Measurements from ENCODE around the gene TBC1D2. TPM values are rescaled to one million over a fixed set of nuclear protein-coding genes. Genes with fewer than 3 reads are reported as not detected.

TBC1D2 gene
- total and polyA plus RNA-seq, 2 donors (not counting 1 experiment from before 2014, with no cell fraction given), result 7.5 to 24.9 TPM

GRCh38 chr9:98150164-98150563 is 105.3 kb downstream of the TBC1D2 start:
- Histone ChIP-seq H3K9ac (ENCODE audit: insufficient read depth, low read length) (no peak overlapping the region), H2AFZ (ENCODE audit: low read length) (no peak overlapping the region), H3K27me3 (ENCODE audit: control insufficient read depth, insufficient read depth, low read length) (peaks cover 4% of the 10 kb centered on the region), H3K4me1 (ENCODE audit: control insufficient read depth, extremely low read depth, insufficient read depth, low read length) (no peaks in the 10 kb centered on the region), H3K4me2 (ENCODE audit: extremely low read depth, insufficient read depth, low read length) (no peak overlapping the region), H3K36me3 (ENCODE audit: control insufficient read depth, insufficient read depth, low read length) (no peaks in the 10 kb centered on the region), H4K20me1 (ENCODE audit: control insufficient read depth, extremely low read depth, insufficient read depth, low read length) (no peaks in the 10 kb centered on the region), H3K4me3 (replicated peaks in 1 of 4; ENCODE audit: control extremely low read depth in 1 of 4, insufficient read depth in 1 of 4, low read depth in 3 of 4, low read length in 4 of 4) (no peak overlapping the region), H3K79me2 (ENCODE audit: control insufficient read depth, insufficient read depth, low read length) (no peaks in the 10 kb centered on the region), H3K27ac (ENCODE audit: insufficient read depth, low read length) (no peak overlapping the region), H3K9me3 (ENCODE audit: control insufficient read depth, insufficient read depth, low read depth, low read length) (no peaks in the 10 kb centered on the region)
- DNase-seq (ENCODE audit: low read depth in 2 of 2), result no peak
- TF ChIP-seq, protein P1, sequence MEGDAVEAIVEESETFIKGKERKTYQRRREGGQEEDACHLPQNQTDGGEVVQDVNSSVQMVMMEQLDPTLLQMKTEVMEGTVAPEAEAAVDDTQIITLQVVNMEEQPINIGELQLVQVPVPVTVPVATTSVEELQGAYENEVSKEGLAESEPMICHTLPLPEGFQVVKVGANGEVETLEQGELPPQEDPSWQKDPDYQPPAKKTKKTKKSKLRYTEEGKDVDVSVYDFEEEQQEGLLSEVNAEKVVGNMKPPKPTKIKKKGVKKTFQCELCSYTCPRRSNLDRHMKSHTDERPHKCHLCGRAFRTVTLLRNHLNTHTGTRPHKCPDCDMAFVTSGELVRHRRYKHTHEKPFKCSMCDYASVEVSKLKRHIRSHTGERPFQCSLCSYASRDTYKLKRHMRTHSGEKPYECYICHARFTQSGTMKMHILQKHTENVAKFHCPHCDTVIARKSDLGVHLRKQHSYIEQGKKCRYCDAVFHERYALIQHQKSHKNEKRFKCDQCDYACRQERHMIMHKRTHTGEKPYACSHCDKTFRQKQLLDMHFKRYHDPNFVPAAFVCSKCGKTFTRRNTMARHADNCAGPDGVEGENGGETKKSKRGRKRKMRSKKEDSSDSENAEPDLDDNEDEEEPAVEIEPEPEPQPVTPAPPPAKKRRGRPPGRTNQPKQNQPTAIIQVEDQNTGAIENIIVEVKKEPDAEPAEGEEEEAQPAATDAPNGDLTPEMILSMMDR (conservative IDR thresholded peaks at IDR 0.05 in 1 of 2, IDR thresholded peaks at IDR 0.05 in 1 of 2; ENCODE audit: low read depth in 1 of 2, low read length in 2 of 2), result no peak
- TF ChIP-seq EZH2 (IDR thresholded peaks at IDR 0.05; ENCODE audit: low read length, missing control alignments), result no peak

DNA sequence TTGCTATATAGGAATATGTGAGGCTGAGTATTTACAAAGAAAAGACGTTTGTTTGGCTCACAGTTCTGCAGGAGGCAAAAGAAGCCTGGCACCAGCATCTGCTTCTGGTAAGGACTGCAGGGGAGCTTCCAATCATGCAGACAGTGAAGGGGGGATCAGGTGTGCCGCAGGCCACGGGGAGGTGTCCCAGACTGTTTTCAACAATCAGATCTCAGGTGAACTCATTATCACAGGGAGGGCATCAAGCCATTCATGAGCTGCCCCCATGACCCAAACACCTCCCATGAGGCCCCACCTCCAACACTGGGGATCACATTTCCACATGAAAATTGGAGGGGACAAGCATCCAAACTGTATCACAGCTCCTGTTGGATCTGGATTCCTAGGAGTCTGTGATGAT is 106.0 kb downstream of the TBC1D2 start:
- Histone ChIP-seq H3K27ac (ENCODE audit: insufficient read depth, low read length) (no peak overlapping the region), H3K4me3 (replicated peaks in 1 of 4; ENCODE audit: control extremely low read depth in 1 of 4, insufficient read depth in 1 of 4, low read depth in 3 of 4, low read length in 4 of 4) (no peak overlapping the region), H3K27me3 (ENCODE audit: control insufficient read depth, insufficient read depth, low read length) (peaks cover 6% of the 10 kb centered on the region), H3K79me2 (ENCODE audit: control insufficient read depth, insufficient read depth, low read length) (no peaks in the 10 kb centered on the region), H3K36me3 (ENCODE audit: control insufficient read depth, insufficient read depth, low read length) (no peaks in the 10 kb centered on the region), H3K9me3 (ENCODE audit: control insufficient read depth, insufficient read depth, low read depth, low read length) (no peaks in the 10 kb centered on the region), H3K9ac (ENCODE audit: insufficient read depth, low read length) (no peak overlapping the region), H3K4me1 (ENCODE audit: control insufficient read depth, extremely low read depth, insufficient read depth, low read length) (no peaks in the 10 kb centered on the region), H2AFZ (ENCODE audit: low read length) (no peak overlapping the region), H3K4me2 (ENCODE audit: extremely low read depth, insufficient read depth, low read length) (no peak overlapping the region), H4K20me1 (ENCODE audit: control insufficient read depth, extremely low read depth, insufficient read depth, low read length) (no peaks in the 10 kb centered on the region)
- no peak for DNase-seq (ENCODE audit: low read depth in 2 of 2)
- TF ChIP-seq, protein P1 (conservative IDR thresholded peaks at IDR 0.05 in 1 of 2, IDR thresholded peaks at IDR 0.05 in 1 of 2; ENCODE audit: low read depth in 1 of 2, low read length in 2 of 2), result no peak
- no peak for TF ChIP-seq EZH2 (IDR thresholded peaks at IDR 0.05; ENCODE audit: low read length, missing control alignments)

Other genes starting within 250 kb of the TBC1D2 start
- 81.9 and 83.9 TPM in 2 replicates for gene NANS, start 198.9 kb downstream of the TBC1D2 start, total RNA-seq
- gene NANS, start 198.9 kb downstream of the TBC1D2 start, polyA plus RNA-seq, result 90.7 and 105 TPM in 2 replicates
- gene TRIM14, start 136.4 kb downstream of the TBC1D2 start, total RNA-seq, result 4.4 and 8.6 TPM in 2 replicates
- 7.8 and 16.3 TPM in 2 replicates for gene TRIM14, start 136.4 kb downstream of the TBC1D2 start, polyA plus RNA-seq
- under 0.01 and 0.50 TPM in 2 replicates for gene CORO2A, start 63.0 kb downstream of the TBC1D2 start, total RNA-seq
- gene CORO2A, start 63.0 kb downstream of the TBC1D2 start, polyA plus RNA-seq, result 0.11 and 0.26 TPM in 2 replicates

Data from fibroblast of lung (primary cell).